T-helper 2 cell (primary cell): ENCODE measurements around the gene LAIR1.
A peak's percentile ranks its signal among the peaks of the same experiment; 100 is the strongest.
"Not testable (repeated sequence)": the region's sequence is repeated elsewhere in the genome, so short reads cannot be mapped to it uniquely, and the experiment has no call there.

Source experiments
- DNase-seq, 5 experiments: peaks; one replicate each; pipeline versions ENCODE4 v3.0.0 to v3.0.0-alpha.2; 2012 to 2022
- total RNA-seq, 2 donors: gene quantifications; one replicate each; lab custom pipeline; 2026; lab: John Stamatoyannopoulos, UW

The LAIR1 gene, protein sequence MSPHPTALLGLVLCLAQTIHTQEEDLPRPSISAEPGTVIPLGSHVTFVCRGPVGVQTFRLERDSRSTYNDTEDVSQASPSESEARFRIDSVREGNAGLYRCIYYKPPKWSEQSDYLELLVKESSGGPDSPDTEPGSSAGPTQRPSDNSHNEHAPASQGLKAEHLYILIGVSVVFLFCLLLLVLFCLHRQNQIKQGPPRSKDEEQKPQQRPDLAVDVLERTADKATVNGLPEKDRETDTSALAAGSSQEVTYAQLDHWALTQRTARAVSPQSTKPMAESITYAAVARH
- total RNA-seq, result 22.8 to 46.7 reads per million in 2 donors

GRCh38 chr19:54364775-54365257, at the start of gene LAIR1:
LAIR1 (minus strand) TSS chr19:54364931; CDS start chr19:54364804, 127 bp downstream.
- peak in 3 of 5 experiments; percentile 11 to 50 (median 29) for DNase-seq

DNA sequence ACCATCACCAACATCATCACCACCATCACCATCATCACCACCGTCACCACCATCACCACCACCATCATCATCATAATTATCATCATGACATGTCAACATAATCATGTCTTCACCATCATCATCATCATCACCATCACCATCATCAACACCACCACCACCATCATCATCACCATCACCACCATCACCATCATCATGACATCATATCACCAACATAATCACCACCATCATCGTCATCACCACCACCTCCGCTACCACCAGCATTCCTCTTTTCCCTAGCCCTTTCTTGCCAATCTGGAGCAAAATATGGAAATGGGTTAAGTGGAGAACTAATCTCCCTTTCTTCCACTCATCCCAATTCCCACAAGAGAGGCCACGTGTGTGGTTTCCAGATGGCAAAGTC, 49.4 kb upstream of the LAIR1 start:
- DNase-seq, result no peak

DNA sequence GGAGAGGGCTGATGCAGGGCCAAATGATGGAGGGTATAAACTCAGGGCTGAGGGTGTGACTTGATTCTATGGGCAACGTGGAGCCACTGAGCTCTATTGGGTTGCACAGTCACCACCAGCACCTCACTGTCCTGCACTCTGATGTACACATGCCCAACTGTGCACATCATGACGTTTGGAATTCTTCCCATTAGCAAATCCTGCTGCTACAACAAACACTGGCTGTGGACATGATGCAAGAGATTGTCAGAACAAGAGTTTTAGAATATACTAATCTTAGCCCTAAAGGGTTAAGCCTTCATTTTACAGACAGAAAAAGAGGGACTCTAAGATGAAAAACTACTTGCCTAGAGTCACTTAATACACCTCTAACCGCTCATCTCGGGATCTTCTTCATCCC, 48.1 kb upstream of the LAIR1 start:
- DNase-seq, result no peak

DNA sequence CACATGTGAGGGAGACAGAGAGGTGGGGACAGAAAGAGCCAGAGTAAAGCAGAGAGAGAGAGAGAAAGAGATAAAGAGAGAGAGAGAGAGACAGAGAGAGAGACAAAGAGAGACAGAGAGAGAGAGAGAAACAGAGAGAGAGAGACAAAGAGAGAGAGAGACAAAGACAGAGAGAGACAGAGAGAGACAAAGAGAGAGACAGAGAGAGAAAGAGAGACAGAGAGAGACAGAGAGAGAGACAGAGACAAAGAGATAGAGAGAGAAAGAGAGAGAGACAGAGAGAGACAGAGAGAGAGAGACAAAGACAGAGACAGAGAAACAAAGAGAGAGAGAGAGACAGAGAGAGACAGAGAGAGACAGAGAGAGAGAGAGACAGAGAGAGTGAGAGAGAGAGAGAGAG, 46.3 kb upstream of the LAIR1 start:
- no peak for DNase-seq

DNA sequence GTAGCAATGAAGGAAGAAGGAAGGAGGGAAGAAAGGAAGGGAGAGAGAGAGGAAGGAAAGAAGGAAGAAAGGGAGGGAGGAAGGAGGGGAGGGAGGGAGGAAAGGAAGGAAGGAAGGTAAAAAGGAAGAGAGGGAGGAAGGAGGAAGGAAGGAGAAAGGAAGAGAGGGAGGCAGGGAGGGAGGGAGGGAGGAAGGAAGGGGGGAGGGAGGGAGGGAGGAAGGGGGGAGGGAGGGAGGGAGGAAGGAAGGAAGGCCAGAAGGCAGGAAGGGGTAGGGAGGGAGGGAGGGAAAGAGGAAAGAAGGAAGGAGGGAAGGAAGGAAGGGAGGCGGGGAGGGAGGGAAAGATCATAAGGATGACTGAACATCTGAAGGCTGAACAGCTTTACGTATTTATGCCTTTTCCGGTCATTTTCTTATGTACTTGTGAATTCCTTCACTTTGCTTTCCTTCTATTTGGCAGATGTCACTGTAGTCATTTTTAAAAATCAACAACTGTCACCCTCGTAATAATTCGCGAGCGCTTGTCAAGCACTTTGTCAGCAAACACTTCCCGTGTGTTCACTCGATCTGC, 43.8 kb upstream of the LAIR1 start:
- no peak for DNase-seq

- DNase-seq, result no peak
These were observed 43.0 kb upstream of the LAIR1 start for GRCh38 chr19:54407780-54408179.

DNA sequence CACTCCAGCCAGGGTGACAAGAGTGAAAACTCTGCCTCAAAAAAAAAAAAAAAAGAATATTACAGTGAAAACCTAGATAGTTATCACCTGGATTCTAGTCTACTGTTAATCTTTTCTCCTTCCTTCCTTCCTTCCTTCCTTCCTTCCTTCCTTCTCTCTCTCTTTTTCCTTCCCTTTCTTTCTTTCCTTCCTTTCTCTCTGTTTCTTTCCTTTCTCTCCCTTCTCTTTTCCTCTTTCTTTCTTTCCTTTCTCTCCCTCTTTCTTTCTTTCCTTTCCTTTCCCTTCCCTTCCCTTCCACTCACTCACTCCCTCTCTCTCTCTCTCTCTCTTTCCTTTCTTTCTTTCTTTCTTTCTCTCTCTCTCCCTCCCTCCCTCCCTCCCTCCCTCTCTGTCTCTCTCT, 40.9 kb upstream of the LAIR1 start:
- DNase-seq, result no peak

DNA sequence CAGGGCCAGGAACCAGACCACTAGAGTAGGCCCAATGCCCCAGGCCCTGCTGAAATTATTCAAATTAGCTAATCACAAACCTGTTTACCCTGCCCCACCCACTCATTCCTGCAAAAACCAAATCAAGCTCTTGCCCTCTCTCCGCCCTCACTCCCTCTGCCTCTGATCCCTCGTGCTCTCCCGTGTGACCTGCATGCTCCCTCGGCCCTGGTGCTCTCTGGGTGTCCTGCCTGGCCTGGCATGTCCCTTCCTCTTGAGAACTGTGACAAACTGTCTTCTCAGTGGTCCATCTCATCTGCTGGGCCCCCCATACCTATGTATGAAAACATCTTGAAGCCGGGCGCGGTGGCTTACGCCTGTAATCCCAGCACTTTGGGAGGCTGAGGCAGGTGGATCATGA, 38.3 kb upstream of the LAIR1 start:
- no peak for DNase-seq

DNA sequence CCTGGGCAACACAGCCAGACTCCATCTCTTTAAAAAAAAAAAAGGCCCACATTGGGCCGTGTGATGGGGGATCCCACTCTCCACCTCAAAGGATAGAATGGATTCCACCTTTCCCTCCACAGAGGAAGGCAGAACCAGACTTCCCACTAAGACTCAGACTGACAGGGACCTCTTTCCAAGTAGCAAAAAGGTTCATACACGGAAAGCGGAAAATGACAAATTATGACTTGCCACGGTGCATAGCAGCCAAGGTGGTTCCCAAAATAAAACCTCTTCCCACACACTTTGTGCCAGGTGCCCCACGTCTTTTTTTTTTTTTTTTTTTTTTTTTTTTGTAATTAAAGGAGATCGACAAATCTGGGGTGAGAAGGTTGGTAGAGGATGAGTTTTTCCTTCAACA, 36.2 kb upstream of the LAIR1 start:
- DNase-seq, result no peak

GRCh38 chr19:54399189-54399588, 34.5 kb upstream of the LAIR1 start:
- DNase-seq, result no peak

DNA sequence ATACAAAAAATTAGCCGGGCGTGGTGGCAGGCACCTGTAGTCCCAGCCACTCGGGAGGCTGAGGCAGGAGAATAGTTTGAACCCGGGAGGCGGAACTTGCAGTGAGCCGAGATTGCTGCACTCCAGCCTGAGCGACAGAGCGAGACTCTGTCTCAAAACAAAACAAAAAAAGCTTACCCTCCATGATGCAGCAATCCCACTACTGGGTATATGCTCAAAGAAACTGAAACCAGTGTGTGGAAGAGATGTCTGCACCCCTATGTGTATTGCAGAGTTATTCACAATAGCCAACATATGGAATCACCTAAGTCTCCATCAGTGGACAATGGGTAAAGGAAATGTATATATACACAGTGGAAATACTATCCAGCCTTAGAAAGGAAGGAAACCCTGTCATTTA, 31.0 kb upstream of the LAIR1 start:
- DNase-seq, result no peak

GRCh38 chr19:54393381-54393780, 28.6 kb upstream of the LAIR1 start:
- DNase-seq, result no peak

GRCh38 chr19:54392105-54392504, 27.4 kb upstream of the LAIR1 start:
- DNase-seq, result no peak

GRCh38 chr19:54391589-54392061, 26.9 kb upstream of the LAIR1 start:
- no peak for DNase-seq

DNA sequence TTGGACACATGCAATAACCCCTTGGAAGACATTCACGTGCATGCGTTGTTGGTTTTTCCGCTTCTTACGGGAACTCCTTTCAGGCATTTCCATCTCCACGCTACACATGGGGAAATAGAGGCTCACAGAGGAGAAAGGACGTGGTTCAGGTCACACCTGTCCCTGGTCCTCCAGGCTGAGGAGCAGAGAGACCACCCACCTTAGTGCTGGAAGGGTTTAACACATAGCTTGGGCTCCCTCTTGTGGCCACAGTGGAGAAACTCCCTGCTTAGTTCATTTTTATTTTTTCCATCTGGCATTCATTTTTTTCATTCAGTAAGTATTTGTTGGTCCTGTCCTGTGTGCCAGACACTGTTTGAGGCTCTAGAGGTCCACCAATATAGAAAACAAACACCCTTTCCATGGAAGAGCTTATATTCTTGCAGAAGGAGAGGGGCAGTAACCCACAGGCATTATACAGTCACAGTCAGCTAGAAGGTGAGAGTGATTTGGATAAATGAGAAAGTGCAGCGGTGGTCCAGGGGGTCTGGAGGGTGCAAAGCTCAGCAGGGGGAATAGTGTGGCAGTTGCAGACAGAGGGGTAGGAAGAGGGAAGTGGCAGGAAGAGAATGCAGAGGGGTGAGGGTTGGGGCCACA, 26.3 kb upstream of the LAIR1 start:
- peak in 4 of 5 experiments; percentile 17 to 68 (median 54) for DNase-seq

- peak in 1 of 5 experiments; percentile 55 for DNase-seq
These were observed 24.8 kb upstream of the LAIR1 start for GRCh38 chr19:54389553-54389952.

DNA sequence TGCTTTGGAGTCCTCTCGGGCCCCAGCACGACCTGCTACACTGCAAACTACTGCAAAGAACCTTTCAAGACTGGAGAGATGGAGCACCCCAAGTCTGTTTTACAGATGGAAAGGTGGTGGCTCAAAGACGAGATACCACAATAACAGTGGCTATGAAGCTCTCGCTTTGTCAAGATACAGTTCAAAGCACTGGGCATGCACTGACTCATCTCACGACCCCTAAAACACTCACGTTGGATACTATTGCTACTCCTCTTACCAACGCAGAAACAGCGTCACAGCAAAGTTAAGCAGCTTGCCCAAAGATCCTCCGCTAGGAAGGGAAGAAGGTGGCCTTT, 24.0 kb upstream of the LAIR1 start:
- DNase-seq, result peak in 1 of 5 experiments; percentile 68

- peak in 3 of 5 experiments; percentile 19 to 72 (median 29) for DNase-seq
These were observed 23.5 kb upstream of the LAIR1 start for GRCh38 chr19:54387991-54388801.

DNA sequence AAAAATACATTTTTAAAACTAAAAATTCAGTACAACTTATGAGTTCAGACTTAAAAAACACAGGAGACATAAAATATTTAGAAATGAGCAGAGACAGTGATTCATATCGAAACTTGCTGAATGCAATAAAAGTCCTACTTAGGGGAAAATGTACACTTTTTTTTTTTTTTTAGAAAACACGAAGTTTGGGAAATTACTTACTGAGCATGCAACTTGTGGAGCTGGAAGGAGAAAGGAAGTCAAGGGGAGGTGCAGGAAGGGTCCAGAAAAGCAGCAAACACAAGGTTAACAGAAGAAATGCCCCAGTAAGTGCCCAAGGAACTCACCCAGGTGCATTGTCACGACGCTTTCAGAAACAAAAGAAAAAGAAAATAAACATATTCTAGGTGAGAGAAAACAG, 18.6 kb upstream of the LAIR1 start:
- DNase-seq, result peak in 1 of 5 experiments; percentile 49

DNA sequence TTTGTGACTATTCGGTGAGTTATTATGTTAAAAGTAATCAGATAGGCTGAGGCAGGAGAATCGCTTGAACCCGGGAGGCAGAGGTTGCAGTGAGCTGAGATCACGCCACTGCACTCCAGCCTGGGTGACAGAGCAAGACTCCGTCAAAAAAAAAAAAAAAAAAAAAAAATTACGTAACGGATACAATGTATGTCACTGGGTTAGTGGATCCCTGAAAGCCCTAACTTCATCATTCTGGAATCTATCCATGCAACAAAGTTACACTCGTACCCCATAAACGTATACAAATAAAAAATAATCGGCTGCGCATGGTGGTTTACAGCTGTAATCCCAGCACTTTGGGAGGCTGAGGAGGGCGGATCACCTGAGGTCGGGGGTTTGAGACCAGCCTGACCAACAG, 17.3 kb upstream of the LAIR1 start:
- DNase-seq, result not testable (repeated sequence)

GRCh38 chr19:54380897-54381296, 16.2 kb upstream of the LAIR1 start:
- DNase-seq, result no peak

DNA sequence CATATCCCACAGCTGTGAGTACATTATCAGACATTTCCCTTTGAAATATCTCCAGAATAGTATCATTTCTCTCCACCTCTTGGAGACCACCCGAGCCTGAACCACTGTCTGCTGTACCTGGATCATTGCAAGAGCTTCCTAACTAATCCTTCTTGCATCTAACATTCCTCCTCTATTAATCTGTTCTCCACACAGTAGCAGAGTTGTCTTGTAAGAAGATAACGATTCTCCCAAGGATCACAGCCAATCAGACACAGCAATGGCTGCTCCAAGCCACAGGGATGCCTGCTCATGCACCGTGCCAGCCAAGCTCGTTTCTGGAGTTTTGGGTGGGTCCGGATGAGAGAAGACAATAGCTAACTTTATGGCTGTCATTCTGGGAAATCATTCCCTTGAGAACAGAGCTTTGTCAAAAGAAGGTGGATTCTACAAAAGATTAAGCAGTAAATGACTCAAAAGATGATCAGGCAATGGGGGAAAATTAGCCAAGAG, 14.5 kb upstream of the LAIR1 start:
- no peak for DNase-seq
